ENCODE measurements around the gene SNX27.

The SNX27 gene

GRCh38 chr1:151578941-151579340 is 32.9 kb upstream of the SNX27 start:
- no peak overlapping the region for H4K91ac ChIP-seq (ENCODE audit: low read depth, low read length, poor library complexity)
- peaks cover 30 to 88% of the 10 kb centered on the region in 2 donors for H3K36me3 ChIP-seq (replicated peaks in 1 of 2; ENCODE audit: control insufficient read depth in 2 of 2, insufficient read depth in 2 of 2, low read length in 2 of 2)
- no peak overlapping the region for H4K8ac ChIP-seq (ENCODE audit: low read depth, low read length)

GRCh38 chr1:151579436-151580225 is 32.2 kb upstream of the SNX27 start:
- no CpG with 5 or more reads among the region's 8 CpGs for WGBS, 2 donors (ENCODE audit: extremely low coverage in 2 of 2, insufficient read length in 2 of 2, insufficient replicate concordance in 1 of 2)
- H3K4me3 ChIP-seq (ENCODE audit: low read length in 2 of 2): no peak overlapping the region
- H3K27me3 ChIP-seq (ENCODE audit: control insufficient read depth in 3 of 3, insufficient read depth in 3 of 3, low read depth in 1 of 3, low read length in 3 of 3): no peaks in the 10 kb centered on the region
- DNase-seq (ENCODE audit: low spot score): no peak
- H3K9me3 ChIP-seq (replicated peaks in 1 of 2; ENCODE audit: control insufficient read depth in 2 of 2, insufficient read depth in 1 of 2, low read depth in 1 of 2, low read length in 2 of 2): no peaks in the 10 kb centered on the region
- H4K8ac ChIP-seq (ENCODE audit: low read depth, low read length): no peak overlapping the region
- no peak overlapping the region for H3K4me2 ChIP-seq (ENCODE audit: insufficient read depth, low read length, poor library complexity, severe bottlenecking)
- H2BK12ac ChIP-seq (ENCODE audit: low read length): no peak overlapping the region
- no peak overlapping the region for H2BK5ac ChIP-seq (ENCODE audit: low read length)
- H3K14ac ChIP-seq (ENCODE audit: low read length): no peak overlapping the region
- H3K23ac ChIP-seq (ENCODE audit: low read depth, low read length, poor library complexity): no peak overlapping the region
- H2BK15ac ChIP-seq (ENCODE audit: low read length): no peak overlapping the region
- no peaks in the 10 kb centered on the region for H3K4me1 ChIP-seq (ENCODE audit: control insufficient read depth in 2 of 2, insufficient read depth in 1 of 2, low read depth in 1 of 2, low read length in 2 of 2)
- H4K91ac ChIP-seq (ENCODE audit: low read depth, low read length, poor library complexity): no peak overlapping the region
- H2BK120ac ChIP-seq (ENCODE audit: low read depth, low read length): no peak overlapping the region
- peaks cover 24 to 81% of the 10 kb centered on the region in 2 donors for H3K36me3 ChIP-seq (replicated peaks in 1 of 2; ENCODE audit: control insufficient read depth in 2 of 2, insufficient read depth in 2 of 2, low read length in 2 of 2)
- no peak overlapping the region for H2AK5ac ChIP-seq (ENCODE audit: low read depth, low read length)
- H3K27ac ChIP-seq (replicated peaks; ENCODE audit: low read length): no peak overlapping the region
- H3K79me1 ChIP-seq (ENCODE audit: low read depth, low read length): no peaks in the 10 kb centered on the region
- H3K4ac ChIP-seq (ENCODE audit: low read length): no peak overlapping the region
- no peak overlapping the region for H3K9ac ChIP-seq (ENCODE audit: low read depth, low read length, poor library complexity)
- H3K18ac ChIP-seq (ENCODE audit: low read length): no peak overlapping the region
- no peak overlapping the region for H2AFZ ChIP-seq (ENCODE audit: low read length)

More at GRCh38 chr1:151578941-151579340, 32.9 kb upstream of the SNX27 start:
- no peaks in the 10 kb centered on the region for H3K79me1 ChIP-seq (ENCODE audit: low read depth, low read length)
- H3K14ac ChIP-seq (ENCODE audit: low read length): no peak overlapping the region
- H2AFZ ChIP-seq (ENCODE audit: low read length): no peak overlapping the region
- no peak overlapping the region for H2BK15ac ChIP-seq (ENCODE audit: low read length)
- H3K9ac ChIP-seq (ENCODE audit: low read depth, low read length, poor library complexity): no peak overlapping the region
- no peak overlapping the region for H3K4me3 ChIP-seq (ENCODE audit: low read length in 2 of 2)
- no peaks in the 10 kb centered on the region for H3K27me3 ChIP-seq (ENCODE audit: control insufficient read depth in 3 of 3, insufficient read depth in 3 of 3, low read depth in 1 of 3, low read length in 3 of 3)
- H3K27ac ChIP-seq (replicated peaks; ENCODE audit: low read length): no peak overlapping the region
- no peaks in the 10 kb centered on the region for H3K9me3 ChIP-seq (replicated peaks in 1 of 2; ENCODE audit: control insufficient read depth in 2 of 2, insufficient read depth in 1 of 2, low read depth in 1 of 2, low read length in 2 of 2)
- WGBS, 2 donors (ENCODE audit: extremely low coverage in 2 of 2, insufficient read length in 2 of 2, insufficient replicate concordance in 1 of 2): no CpG with 5 or more reads among the region's 1 CpG
- H2BK120ac ChIP-seq (ENCODE audit: low read depth, low read length): no peak overlapping the region
- H3K23ac ChIP-seq (ENCODE audit: low read depth, low read length, poor library complexity): no peak overlapping the region
- DNase-seq (ENCODE audit: low spot score): no peak
- no peak overlapping the region for H3K18ac ChIP-seq (ENCODE audit: low read length)
- H2AK5ac ChIP-seq (ENCODE audit: low read depth, low read length): no peak overlapping the region
- no peak overlapping the region for H2BK12ac ChIP-seq (ENCODE audit: low read length)
- no peak overlapping the region for H3K4me2 ChIP-seq (ENCODE audit: insufficient read depth, low read length, poor library complexity, severe bottlenecking)
- H2BK5ac ChIP-seq (ENCODE audit: low read length): no peak overlapping the region
- H3K4ac ChIP-seq (ENCODE audit: low read length): no peak overlapping the region
- no peaks in the 10 kb centered on the region for H3K4me1 ChIP-seq (ENCODE audit: control insufficient read depth in 2 of 2, insufficient read depth in 1 of 2, low read depth in 1 of 2, low read length in 2 of 2)

- no peak overlapping the region for H2BK120ac ChIP-seq (ENCODE audit: low read depth, low read length)
- H2BK15ac ChIP-seq (ENCODE audit: low read length): no peak overlapping the region
- no peaks in the 10 kb centered on the region for H3K27me3 ChIP-seq (ENCODE audit: control insufficient read depth in 3 of 3, insufficient read depth in 3 of 3, low read depth in 1 of 3, low read length in 3 of 3)
- WGBS, 2 donors (ENCODE audit: extremely low coverage in 2 of 2, insufficient read length in 2 of 2, insufficient replicate concordance in 1 of 2): no CpG with 5 or more reads among the region's 5 CpGs
- DNase-seq (ENCODE audit: low spot score): no peak
- H3K14ac ChIP-seq (ENCODE audit: low read length): no peak overlapping the region
- H3K9ac ChIP-seq (ENCODE audit: low read depth, low read length, poor library complexity): no peak overlapping the region
- H4K8ac ChIP-seq (ENCODE audit: low read depth, low read length): no peak overlapping the region
- H2AK5ac ChIP-seq (ENCODE audit: low read depth, low read length): no peak overlapping the region
- no peak overlapping the region for H3K23ac ChIP-seq (ENCODE audit: low read depth, low read length, poor library complexity)
- no peak overlapping the region for H3K4me2 ChIP-seq (ENCODE audit: insufficient read depth, low read length, poor library complexity, severe bottlenecking)
- no peak overlapping the region for H3K4me3 ChIP-seq (ENCODE audit: low read length in 2 of 2)
- H2BK5ac ChIP-seq (ENCODE audit: low read length): no peak overlapping the region
- no peak overlapping the region for H3K18ac ChIP-seq (ENCODE audit: low read length)
- H3K27ac ChIP-seq (replicated peaks; ENCODE audit: low read length): no peak overlapping the region
- H2BK12ac ChIP-seq (ENCODE audit: low read length): no peak overlapping the region
- H2AFZ ChIP-seq (ENCODE audit: low read length): no peak overlapping the region
- no peak overlapping the region for H4K91ac ChIP-seq (ENCODE audit: low read depth, low read length, poor library complexity)
- H3K9me3 ChIP-seq (replicated peaks in 1 of 2; ENCODE audit: control insufficient read depth in 2 of 2, insufficient read depth in 1 of 2, low read depth in 1 of 2, low read length in 2 of 2): no peaks in the 10 kb centered on the region
- H3K4me1 ChIP-seq (ENCODE audit: control insufficient read depth in 2 of 2, insufficient read depth in 1 of 2, low read depth in 1 of 2, low read length in 2 of 2): no peaks in the 10 kb centered on the region
- H3K4ac ChIP-seq (ENCODE audit: low read length): no peak overlapping the region
- H3K36me3 ChIP-seq (replicated peaks in 1 of 2; ENCODE audit: control insufficient read depth in 2 of 2, insufficient read depth in 2 of 2, low read length in 2 of 2): peaks cover 16 to 63% of the 10 kb centered on the region in 2 donors
- no peaks in the 10 kb centered on the region for H3K79me1 ChIP-seq (ENCODE audit: low read depth, low read length)
Measured at GRCh38 chr1:151581451-151581850, 30.4 kb upstream of the SNX27 start.

- WGBS, 2 donors (ENCODE audit: extremely low coverage in 2 of 2, insufficient read length in 2 of 2, insufficient replicate concordance in 1 of 2): no CpG with 5 or more reads among the region's 1 CpG
- no peak overlapping the region for H3K9ac ChIP-seq (ENCODE audit: low read depth, low read length, poor library complexity)
Measured at GRCh38 chr1:151581921-151582320, 29.9 kb upstream of the SNX27 start.

More at GRCh38 chr1:151581921-151582320, 29.9 kb upstream of the SNX27 start:
- Histone ChIP-seq H2BK15ac (ENCODE audit: low read length) (no peak overlapping the region), H3K79me1 (ENCODE audit: low read depth, low read length) (no peaks in the 10 kb centered on the region), H2AFZ (ENCODE audit: low read length) (no peak overlapping the region), H2BK5ac (ENCODE audit: low read length) (no peak overlapping the region), H3K9me3 (replicated peaks in 1 of 2; ENCODE audit: control insufficient read depth in 2 of 2, insufficient read depth in 1 of 2, low read depth in 1 of 2, low read length in 2 of 2) (no peaks in the 10 kb centered on the region), H3K4me1 (ENCODE audit: control insufficient read depth in 2 of 2, insufficient read depth in 1 of 2, low read depth in 1 of 2, low read length in 2 of 2) (no peaks in the 10 kb centered on the region), H2AK5ac (ENCODE audit: low read depth, low read length) (no peak overlapping the region), H3K4me3 (ENCODE audit: low read length in 2 of 2) (no peak overlapping the region), H4K91ac (ENCODE audit: low read depth, low read length, poor library complexity) (no peak overlapping the region), H3K27ac (replicated peaks; ENCODE audit: low read length) (no peak overlapping the region), H4K8ac (ENCODE audit: low read depth, low read length) (no peak overlapping the region), H3K4ac (ENCODE audit: low read length) (no peak overlapping the region), H3K23ac (ENCODE audit: low read depth, low read length, poor library complexity) (no peak overlapping the region), H3K4me2 (ENCODE audit: insufficient read depth, low read length, poor library complexity, severe bottlenecking) (no peak overlapping the region), H3K18ac (ENCODE audit: low read length) (no peak overlapping the region), H2BK120ac (ENCODE audit: low read depth, low read length) (no peak overlapping the region), H3K27me3 (ENCODE audit: control insufficient read depth in 3 of 3, insufficient read depth in 3 of 3, low read depth in 1 of 3, low read length in 3 of 3) (no peaks in the 10 kb centered on the region), H3K36me3 (replicated peaks in 1 of 2; ENCODE audit: control insufficient read depth in 2 of 2, insufficient read depth in 2 of 2, low read length in 2 of 2) (peaks cover 16 to 61% of the 10 kb centered on the region in 2 donors), H2BK12ac (ENCODE audit: low read length) (no peak overlapping the region), H3K14ac (ENCODE audit: low read length) (no peak overlapping the region)
- no peak for DNase-seq (ENCODE audit: low spot score)

Measured in neuronal stem cell (in vitro differentiated cells).